ENCODE results near the gene ZNF106.
A peak's percentile ranks its signal among the peaks of the same experiment; 100 is the strongest.

ZNF106 gene

DNA sequence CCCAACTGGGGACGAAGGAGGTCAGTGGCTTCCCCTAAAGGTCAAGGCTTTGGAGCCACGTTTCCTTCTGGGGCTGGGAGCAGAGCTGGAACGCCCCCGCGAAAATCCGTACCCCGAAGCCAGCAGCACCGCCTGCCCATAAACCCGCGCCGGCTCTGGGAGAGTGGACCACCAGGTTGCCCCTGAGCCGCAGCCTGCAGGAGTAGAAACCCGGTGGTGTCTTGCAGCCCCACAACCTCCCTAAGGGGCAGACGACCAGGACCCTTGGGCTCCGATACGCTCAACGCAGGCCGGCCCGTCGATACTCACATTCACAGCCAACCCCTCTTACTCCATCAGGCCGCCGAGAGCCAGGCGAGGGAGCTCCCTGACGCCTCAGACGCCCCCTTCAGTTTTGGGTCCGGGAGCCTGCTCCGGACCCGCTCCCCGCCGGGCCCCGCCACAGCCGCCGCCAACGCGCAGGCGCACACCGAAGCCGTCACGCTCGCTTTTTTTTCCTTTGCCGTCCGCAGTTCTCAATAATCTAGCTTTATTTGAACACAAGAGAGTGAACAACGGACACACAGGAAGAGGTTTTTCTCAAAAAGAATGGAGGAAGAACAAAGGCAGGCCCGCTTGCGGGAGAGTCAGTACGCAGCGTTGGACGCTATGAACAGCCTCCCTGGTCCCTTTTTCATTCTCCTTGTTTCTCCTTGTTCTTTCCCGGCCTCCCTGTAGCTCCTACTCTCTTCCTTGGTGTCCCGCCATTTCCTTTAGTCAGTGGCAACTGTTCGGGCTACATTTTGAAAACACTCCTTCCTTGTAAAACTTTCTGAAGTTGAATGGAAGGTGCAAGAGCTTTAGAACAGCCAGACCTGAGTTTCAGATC is at the start of gene ZNF106:
Gene ZNF106, minus strand, starts transcription at position 471 of the 868 bp plus-strand sequence. CDS start 18,852 bp downstream, outside the sequence.
- peak; percentile 77 for DNase-seq

DNA sequence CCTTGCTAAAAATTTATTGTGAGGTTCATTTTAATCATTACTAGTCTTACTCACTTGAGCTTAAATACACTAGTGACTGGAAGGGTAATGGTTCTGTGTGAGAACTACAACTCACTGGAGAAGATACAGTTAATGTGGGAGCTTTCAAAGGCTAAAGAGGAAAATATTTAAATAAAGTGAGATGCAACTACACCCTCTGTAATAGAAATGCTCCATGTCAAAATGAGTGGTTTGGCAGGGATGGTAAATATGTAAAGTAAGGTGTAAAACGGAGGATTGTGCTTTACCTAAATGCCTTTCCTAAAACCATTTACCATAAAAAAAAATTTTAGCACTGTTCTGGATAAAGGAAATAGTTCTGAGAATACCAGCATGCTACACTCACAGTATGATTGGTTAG is 42.3 kb upstream of the ZNF106 start:
- no peak for DNase-seq

DNA sequence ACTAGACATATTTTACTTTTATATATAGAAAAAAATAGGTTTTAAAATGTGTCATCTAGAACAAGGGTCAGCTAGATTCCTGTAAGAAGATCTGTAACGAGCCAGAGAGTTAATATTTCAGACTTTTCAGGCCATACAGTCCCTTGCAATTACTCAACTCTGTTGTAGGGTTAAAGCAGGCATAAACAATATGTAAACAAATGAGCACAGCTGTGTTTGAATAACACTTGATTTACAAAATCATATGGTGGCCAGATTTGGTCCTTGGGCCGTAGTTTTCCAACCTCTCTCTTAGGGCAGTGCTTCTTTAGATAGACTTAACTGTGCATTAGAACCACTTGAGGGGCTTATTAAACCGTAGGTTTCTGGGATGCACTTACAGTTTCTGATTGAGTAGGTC is 38.0 kb upstream of the ZNF106 start:
- DNase-seq = no peak

DNA sequence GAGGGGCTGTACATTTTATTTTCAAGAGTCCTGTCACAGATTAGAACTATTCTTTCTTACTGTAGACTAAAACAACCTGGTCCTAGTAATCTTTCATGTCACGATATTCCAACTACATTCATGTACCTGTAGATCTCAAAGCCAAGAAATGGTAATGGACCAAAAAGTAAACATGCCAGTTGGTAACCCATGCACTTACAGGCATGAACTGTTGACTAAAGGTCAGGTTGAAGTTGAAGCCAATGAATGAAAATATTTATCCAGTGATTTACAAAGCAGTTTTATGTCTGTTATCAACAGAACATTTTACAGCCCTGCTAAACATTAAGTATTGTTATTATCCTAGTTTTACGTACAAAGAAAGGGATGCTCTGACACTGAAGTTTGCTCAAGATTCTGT is 32.4 kb upstream of the ZNF106 start:
- no peak for DNase-seq

- DNase-seq = no peak
Observed at GRCh38 chr15:42511007-42511391, 20.1 kb upstream of the ZNF106 start.

DNA sequence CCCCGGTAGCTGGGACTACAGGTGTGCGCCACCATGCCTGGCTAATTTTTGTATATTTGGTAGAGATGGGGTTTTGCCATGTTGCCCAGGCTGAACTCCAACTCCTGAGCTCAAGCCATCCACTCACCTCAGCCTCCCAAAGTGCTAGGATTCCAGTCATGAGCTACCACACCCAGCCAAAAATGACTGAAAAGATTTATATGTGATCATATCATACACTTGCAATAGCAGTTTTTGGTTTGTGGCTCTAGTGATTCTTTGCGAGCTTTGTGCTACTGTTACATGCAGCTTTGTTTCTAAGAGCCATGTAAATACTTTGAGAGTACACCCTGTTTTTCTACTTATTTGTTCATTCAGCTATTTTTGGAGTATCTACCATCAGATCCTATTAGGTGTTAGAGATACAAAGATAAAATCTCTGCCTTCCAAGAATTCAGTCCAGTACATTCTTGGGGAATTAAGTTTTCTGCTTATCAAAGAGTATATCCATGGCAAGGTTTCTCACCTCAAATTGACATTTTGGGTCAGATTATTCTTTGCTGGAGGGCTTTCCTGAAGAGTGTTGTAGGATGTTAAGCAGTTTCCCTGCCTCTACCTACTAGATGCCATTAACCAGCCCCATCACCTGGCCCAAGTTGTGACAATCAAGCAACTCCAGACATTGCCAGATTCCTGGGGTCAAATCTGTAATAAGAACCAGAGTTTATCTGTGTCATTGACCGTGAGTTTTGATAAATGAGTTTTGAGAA is 19.5 kb upstream of the ZNF106 start:
- no peak for DNase-seq

GRCh38 chr15:42508263-42508690 is 17.3 kb upstream of the ZNF106 start:
- no peak for DNase-seq

- DNase-seq = no peak
Observed at GRCh38 chr15:42507514-42507913, 16.6 kb upstream of the ZNF106 start.

- DNase-seq = no peak
Observed at GRCh38 chr15:42504631-42505030, 13.7 kb upstream of the ZNF106 start.

- no peak for DNase-seq
Observed at GRCh38 chr15:42503825-42504224, 12.9 kb upstream of the ZNF106 start.

GRCh38 chr15:42502477-42502876 is 11.5 kb upstream of the ZNF106 start:
- no peak for DNase-seq

- no peak for DNase-seq
Observed at GRCh38 chr15:42499858-42500609, 9.1 kb upstream of the ZNF106 start.

DNA sequence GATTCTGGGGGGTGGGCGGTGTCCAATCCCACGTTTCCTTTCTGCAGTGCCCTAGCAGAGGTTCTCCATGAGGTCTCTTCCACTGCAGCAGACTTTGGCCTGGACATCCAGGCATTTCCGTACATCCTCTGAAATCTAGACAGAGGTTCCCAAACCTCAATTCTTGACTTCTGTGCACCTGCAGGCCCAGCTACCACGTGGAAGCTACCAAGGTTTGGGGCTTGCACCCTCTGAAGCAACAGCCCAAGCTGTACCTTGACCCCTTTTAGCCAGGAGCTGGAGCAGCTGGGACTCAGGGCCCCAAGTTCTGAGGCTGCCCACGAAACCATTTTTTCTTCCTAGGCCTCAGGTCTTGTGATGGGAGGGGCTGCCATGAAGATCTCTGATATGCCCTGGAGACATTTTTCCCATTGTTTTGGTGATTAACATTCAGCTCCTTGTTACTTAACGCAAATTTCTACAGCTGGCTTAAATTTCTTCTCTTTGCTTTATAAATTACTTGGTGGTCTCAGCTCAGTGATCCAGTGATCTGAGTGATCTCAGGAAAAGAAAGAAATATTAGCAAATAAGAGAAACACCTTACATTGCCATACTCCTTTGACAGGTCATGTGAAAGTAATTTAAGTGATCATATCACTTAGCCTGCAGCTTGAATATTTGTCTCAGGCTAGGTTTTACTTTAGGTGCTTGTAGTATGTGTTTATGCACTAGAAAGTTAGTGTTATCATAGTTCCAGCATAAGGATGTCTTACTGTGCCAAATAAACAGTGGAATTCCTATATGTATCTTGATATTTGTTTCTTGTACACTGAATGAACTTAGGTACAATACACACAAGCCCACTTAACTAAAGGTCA is 7.5 kb upstream of the ZNF106 start:
- DNase-seq = no peak

DNA sequence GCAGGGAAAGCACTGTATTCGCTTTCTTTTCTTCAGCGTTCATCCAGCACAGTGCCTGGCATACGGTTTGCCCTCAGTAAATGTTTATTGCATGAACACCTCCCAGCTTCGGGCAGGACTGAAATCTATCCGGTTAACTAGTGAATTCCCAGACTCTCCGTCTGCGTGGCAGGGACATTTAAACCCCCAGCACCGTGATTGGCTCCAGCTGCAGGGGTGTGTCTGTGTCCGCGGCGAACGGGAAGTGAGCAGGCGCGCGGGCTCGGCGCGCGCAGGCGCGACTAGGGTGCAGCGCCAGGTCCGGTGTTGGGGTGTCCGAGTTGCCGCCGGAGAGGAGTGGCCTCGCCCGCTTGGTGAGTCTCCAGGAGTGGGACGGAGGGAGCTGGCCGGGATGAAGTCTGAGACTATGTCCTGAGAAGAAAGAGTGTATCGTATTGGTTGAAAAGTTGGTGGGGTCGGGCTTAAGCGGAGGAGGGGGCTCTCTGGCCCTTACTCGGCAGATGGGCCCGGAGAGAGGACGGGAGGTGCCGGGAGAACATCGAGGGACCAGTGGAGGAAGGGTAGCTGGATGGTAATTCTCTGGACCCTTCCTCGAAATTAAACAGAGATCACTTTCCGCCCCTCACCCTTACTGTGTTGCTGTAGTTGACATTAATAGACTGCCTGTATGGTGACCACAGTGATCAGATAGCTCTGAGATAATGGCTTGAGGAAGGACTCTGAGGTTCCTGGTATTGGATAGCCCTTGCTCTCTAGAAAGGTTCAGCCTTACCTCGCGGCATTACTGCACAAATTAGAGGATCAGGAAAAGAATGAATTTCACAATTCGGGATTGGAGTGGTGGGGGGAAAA is 4.6 kb upstream of the ZNF106 start, which contains the start of gene SNAP23:
Gene SNAP23, plus strand, starts transcription at position 274 of the 852 bp plus-strand sequence. CDS start 16,213 bp downstream, outside the sequence.
- peak; percentile 61 for DNase-seq

DNA sequence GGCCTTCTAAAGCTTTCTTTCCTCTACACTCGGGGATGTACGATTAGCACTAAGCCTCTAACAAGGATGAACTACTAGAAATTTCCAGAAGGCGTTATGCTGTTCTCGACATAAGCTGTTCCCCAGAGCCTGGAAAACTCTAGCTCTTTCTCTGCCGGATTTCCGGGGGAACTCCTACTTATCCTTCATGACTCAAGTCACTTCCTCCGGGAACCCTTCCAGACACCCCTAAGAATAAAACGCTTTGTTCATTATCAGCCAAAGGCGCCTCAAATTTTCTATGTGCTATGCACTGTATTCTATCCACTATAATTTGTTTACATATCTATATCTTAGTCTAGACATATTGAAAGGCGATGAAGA is 4.0 kb upstream of the ZNF106 start:
- DNase-seq = peak; percentile 14

DNA sequence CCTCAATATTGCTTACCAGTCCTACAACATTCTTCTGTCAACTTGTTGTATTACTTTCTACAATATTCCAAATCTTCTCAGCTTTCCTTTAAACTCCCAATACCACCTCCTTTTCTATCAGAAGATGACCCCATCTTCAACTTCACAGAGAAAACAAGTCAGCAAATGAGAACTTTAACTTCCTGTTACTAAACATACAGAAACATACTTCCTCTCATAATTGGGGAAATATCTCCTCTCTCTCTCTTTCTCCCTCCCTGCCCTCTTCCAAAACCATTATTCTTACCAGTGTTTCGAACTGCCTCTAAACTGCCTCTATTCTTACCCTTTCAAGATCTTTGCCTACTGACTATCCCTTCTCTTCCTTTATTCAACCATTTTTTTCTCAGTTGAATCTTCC is 2.7 kb upstream of the ZNF106 start:
- DNase-seq = no peak

DNA sequence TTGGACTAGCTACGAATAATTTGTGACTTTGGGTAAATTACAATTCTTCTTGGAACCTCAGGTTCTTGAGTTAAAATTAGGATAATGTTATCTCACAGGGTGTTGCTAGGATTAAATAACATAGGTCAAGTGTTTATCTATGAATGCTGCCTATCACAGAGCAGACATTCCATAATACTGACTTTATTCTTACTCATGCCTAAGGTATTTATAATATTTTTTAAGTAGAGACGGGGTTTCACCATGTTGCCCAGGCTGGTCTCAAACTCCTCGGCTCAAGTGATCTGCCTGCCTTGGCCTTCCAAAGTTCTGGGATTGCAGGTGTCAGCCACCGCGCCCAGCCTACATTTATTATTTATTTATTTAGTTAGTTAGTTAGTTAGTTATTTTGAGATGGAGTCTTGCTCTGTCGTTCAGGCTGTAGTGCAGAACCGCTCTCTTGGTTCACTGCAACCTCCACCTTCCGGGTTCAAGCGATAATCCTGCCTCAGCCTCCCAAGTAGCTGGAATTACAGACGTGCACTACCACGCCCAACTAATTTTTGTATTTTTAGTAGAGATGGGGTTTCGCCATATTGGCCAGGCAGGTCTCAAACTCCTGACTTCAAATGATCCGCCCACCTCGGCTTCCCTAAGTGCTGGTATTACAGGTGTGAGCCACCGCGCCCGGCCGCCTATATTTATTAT is 741 bp upstream of the ZNF106 start:
- DNase-seq = no peak

GRCh38 chr15:42490291-42490670 is 660 bp downstream of the ZNF106 start:
- DNase-seq = no peak

DNA sequence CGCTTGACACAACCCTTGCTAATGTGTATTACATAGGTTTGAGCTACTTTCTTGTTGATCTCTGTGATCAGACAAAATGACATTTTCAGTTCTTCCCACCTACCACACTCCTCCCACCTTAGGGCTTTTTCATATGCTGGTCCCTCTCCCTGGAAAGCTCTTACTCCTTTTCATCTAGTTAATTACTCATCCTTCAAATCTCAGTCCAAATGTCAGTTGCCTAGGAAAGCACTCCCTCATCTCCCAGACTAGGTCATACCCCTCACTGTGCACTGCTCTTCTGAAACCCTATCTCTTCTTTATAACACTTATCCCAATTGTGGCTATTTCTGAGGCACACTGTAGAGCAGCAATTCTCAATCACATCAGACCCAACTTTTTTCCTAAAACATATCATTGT is 7.3 kb downstream of the ZNF106 start:
- no peak for DNase-seq

GRCh38 chr15:42482701-42483100 is 8.2 kb downstream of the ZNF106 start:
- DNase-seq = no peak

DNA sequence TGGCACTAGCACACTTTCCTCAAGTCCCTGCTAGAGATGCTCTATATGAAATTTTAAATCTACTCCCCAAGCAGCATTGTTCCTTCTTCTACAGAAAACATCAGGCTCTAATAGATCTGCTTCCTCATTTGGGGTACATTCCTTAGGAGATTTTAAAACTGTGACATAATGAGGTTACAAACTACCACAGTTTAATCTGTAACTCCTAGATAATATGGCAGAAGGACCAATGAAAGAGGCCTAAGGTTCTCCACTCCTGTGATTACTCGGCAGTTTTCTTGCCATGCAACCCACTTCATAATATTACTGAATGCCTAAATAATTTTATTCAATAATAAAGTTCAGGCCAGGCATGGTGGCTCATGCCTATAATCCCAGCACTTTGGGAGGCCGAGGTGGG is 16.1 kb downstream of the ZNF106 start:
- no peak for DNase-seq
